Thyroid gland (tissue), 4 donors: ENCODE data around the gene DVL1. TPM values are rescaled to one million over a fixed set of nuclear protein-coding genes. Genes with fewer than 3 reads are reported as not detected.
A peak's percentile ranks its signal among the peaks of the same experiment; 100 is the strongest.

Source experiments
- DNase-seq, 2 donors: peaks; one replicate each; pipeline ENCODE4 v3.0.0-alpha.2; 2019
- H3K27ac ChIP-seq, 3 donors: fragments of 200-600 bp; sonication (generic); 1 replicate in 2 of 3; 2 replicates in 1 of 3; pipeline ENCODE4 v1.5.1; 2016 to 2019; ENCODE audit warnings: mild to moderate bottlenecking in 1 of 3, moderate library complexity in 1 of 3
- H3K27me3 ChIP-seq: fragments of 200-600 bp; sonication (generic); one replicate; pipeline ENCODE4 v1.5.1; 2019
- H3K36me3 ChIP-seq, 2 donors: fragments of 200-600 bp; sonication (generic); one replicate each; pipeline ENCODE4 v1.5.1; 2016 to 2019
- H3K4me1 ChIP-seq, 2 donors: fragments of 200-600 bp; sonication (generic); one replicate each; pipeline ENCODE4 v1.5.1; 2017 to 2019
- H3K4me3 ChIP-seq, 3 donors: fragments of 200-600 bp; sonication (generic); replicated peaks in 1 of 3; 1 replicate in 2 of 3; 2 replicates in 1 of 3; pipeline ENCODE4 v1.5.1; 2016; ENCODE audit warnings: mild to moderate bottlenecking in 1 of 3
- H3K9me3 ChIP-seq: fragments of 200-600 bp; sonication (generic); one replicate; pipeline ENCODE4 v1.5.1; 2017
- POLR2A ChIP-seq, 2 donors: fragments of 450-650 bp; IDR thresholded peaks; one replicate each; pipeline ENCODE4 v1.6.1; 2017; ENCODE audit warnings: antibody characterized with exemption in 2 of 2, mild to moderate bottlenecking in 2 of 2, moderate library complexity in 1 of 2
- WGBS, 2 donors: methylation state at CpG; one replicate each; pipeline ENCODE4 v1.1.5; 2017; 5-methylcytosine and 5-hydroxymethylcytosine counted together
- intact Hi-C: fragments of 100-400 bp; cut with DNase I; formaldehyde crosslinking; loops from one replicate; pipeline ENCODE4 v1.15.1; 2023
- total RNA-seq, 4 donors: library from RNA; depleted of rRNA; stranded (reverse); fragments of >200 nt; gene quantifications; one replicate each; pipeline ENCODE4 v1.2.3, GENCODE V29; 2016
- TF ChIP-seq, protein P1 (sequence below), 6 experiments: fragments of 200-600 bp in 3 of 6; fragments of 450-650 bp in 3 of 6; sonication (generic) in 3 of 6; IDR thresholded peaks; one replicate each; pipeline ENCODE4 v1.5.1; 2016 to 2019; ENCODE audit warnings: antibody characterized with exemption in 6 of 6, mild to moderate bottlenecking in 2 of 6, inconsistent platforms in 1 of 6, moderate library complexity in 1 of 6

The DVL1 gene
- total RNA-seq, 4 donors from 2014 or later, result 46.6 to 79.4 (median 61.7) TPM

DNA sequence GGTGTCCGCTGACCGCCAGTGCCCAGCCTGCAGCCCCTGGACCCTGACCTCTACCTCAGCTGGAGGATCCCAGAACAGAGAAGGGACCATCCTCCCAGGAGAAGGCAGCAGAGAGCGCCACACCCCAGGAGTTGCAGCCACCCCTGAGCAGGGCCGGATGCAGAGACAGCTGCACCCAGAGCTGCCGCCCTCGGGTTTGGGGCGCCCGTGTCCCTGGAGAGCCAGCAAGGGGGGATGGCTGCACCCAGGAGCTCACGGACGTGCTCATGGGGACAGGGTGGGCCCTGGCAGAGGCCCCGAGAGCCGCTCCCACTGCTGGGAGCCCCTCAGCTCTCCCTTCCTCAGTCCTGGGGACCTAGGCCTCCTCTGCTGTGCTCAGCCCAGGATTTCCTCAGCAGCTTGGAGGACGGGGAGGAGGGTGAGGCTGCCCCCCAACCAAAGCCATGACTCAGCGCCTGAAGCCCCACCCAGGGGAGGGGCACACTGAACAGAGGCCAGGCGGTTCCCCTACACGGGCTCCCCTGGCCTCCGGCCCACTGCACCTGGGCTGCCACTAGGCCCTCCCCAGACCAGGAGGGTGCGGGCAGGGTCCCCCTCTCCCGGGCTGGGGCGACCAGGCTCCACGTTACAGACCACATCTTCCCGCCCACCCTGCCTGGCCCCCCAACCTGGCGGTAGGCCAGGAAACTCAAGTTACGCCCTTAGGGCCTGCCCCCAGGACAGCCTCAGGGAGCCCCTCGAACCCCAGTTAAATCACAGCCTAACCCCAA is 43.7 kb downstream of the DVL1 start:
- Histone ChIP-seq H3K9me3 (no peaks in the 10 kb centered on the region), H3K27me3 (no peaks in the 10 kb centered on the region), H3K4me3 (no peak overlapping the region), H3K27ac (peak overlapping the region in 2 of 3 donors; percentile 27 to 53), H3K36me3 (no peaks in the 10 kb centered on the region), H3K4me1 (peaks cover 32 to 39% of the 10 kb centered on the region in 2 donors)
- TF ChIP-seq POLR2A (IDR thresholded peaks at IDR 0.05), result no peak
- TF ChIP-seq, protein P1, sequence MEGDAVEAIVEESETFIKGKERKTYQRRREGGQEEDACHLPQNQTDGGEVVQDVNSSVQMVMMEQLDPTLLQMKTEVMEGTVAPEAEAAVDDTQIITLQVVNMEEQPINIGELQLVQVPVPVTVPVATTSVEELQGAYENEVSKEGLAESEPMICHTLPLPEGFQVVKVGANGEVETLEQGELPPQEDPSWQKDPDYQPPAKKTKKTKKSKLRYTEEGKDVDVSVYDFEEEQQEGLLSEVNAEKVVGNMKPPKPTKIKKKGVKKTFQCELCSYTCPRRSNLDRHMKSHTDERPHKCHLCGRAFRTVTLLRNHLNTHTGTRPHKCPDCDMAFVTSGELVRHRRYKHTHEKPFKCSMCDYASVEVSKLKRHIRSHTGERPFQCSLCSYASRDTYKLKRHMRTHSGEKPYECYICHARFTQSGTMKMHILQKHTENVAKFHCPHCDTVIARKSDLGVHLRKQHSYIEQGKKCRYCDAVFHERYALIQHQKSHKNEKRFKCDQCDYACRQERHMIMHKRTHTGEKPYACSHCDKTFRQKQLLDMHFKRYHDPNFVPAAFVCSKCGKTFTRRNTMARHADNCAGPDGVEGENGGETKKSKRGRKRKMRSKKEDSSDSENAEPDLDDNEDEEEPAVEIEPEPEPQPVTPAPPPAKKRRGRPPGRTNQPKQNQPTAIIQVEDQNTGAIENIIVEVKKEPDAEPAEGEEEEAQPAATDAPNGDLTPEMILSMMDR (IDR thresholded peaks at IDR 0.05), result no peak
- peak; percentile 54 to 62 for DNase-seq
- WGBS, 2 donors, result 33 to 44% methylated on average over 9 to 11 of the region's 25 CpGs
- intact Hi-C loops, result no loop called here

DNA sequence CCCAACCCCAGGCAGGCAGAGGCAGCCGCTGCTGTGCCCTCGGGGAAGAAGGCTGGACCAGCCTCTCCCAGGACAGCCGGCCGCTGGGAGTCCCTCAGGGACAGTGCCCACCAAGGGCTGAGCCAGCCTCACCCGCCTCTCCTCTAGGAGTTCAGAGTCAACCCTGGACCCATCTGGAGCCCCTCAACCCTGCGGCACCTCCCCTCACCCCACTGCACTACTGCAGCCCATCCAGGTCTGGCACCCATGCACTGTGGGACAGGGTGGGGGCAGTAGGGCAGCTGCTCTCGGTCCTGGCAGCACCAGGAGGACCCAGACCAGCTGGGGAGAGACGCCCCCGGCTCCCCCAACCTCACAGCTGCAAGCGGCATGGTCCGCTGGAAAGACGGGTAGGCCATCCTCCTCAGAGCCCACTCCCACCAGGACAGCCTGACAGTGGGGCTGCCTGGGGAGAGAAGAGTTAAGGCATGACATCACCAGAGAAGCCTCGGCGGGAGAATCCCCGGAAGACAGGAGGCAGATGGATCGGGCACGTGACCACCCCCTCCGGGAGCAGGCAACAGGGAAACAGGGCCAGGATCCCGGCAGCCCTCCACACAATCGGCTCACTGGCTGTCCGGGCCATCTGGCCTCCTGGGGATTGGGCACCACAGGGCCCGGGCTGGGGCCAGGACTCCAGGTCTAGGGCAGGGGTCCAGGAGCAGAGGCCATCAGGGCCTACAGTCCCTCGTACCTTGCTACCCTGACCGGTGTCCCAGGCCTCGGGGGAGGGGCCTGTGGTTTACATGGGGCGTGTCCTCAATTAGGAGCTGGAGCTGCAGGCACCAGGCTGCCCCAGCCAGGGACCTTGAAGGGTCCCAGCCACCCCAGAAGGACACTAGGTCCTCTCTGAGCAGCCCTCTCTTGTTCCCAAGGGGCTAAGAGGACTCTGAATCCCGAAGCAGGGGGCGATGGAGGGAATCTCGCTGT is 44.6 kb downstream of the DVL1 start:
- TF ChIP-seq, protein P1 (IDR thresholded peaks at IDR 0.05), result no peak
- TF ChIP-seq POLR2A (IDR thresholded peaks at IDR 0.05), result no peak
- peak; percentile 26 to 31 for DNase-seq
- no peaks in the 10 kb centered on the region for H3K9me3 ChIP-seq
- intact Hi-C loops, result no loop called here
- no peak overlapping the region for H3K4me3 ChIP-seq
- no peaks in the 10 kb centered on the region for H3K36me3 ChIP-seq
- peaks cover 32 to 37% of the 10 kb centered on the region in 2 donors for H3K4me1 ChIP-seq
- no peaks in the 10 kb centered on the region for H3K27me3 ChIP-seq
- H3K27ac ChIP-seq, result peak overlapping the region in 2 of 3 donors; percentile 27 to 53
- WGBS, 2 donors, result 57 to 58% methylated on average over 8 to 21 of the region's 29 CpGs

DNA sequence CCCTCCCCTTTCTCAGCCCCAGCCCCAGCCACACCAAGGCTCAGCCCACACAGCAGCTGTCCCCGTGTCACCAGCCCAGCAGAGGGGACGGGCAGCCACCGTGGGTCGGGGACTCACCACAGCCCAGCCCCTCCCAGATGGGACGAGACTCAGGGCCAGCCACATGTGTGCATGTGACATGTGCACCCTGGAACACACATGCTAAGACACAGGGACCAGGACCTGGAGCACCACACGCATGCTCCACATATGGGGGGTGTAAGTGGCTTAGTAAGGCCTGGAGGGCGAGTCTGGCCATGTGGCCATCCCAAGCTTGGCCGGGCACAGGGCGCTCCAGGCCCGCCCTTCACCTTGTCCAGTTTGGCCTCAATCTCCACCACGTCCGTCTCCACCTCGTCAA is 45.5 kb downstream of the DVL1 start:
- WGBS, 2 donors, result 83% methylated on average over 10 of the region's 13 CpGs; no CpG with 5 or more reads in 1 of the 2 donors
- TF ChIP-seq, protein P1 (IDR thresholded peaks at IDR 0.05), result no peak
- TF ChIP-seq POLR2A (IDR thresholded peaks at IDR 0.05), result no peak
- H3K9me3 ChIP-seq, result no peaks in the 10 kb centered on the region
- H3K27ac ChIP-seq, result no peak overlapping the region
- intact Hi-C loops, result no loop called here
- H3K4me1 ChIP-seq, result peaks cover 24 to 30% of the 10 kb centered on the region in 2 donors
- no peaks in the 10 kb centered on the region for H3K27me3 ChIP-seq
- no peaks in the 10 kb centered on the region for H3K36me3 ChIP-seq
- DNase-seq, result no peak
- no peak overlapping the region for H3K4me3 ChIP-seq

DNA sequence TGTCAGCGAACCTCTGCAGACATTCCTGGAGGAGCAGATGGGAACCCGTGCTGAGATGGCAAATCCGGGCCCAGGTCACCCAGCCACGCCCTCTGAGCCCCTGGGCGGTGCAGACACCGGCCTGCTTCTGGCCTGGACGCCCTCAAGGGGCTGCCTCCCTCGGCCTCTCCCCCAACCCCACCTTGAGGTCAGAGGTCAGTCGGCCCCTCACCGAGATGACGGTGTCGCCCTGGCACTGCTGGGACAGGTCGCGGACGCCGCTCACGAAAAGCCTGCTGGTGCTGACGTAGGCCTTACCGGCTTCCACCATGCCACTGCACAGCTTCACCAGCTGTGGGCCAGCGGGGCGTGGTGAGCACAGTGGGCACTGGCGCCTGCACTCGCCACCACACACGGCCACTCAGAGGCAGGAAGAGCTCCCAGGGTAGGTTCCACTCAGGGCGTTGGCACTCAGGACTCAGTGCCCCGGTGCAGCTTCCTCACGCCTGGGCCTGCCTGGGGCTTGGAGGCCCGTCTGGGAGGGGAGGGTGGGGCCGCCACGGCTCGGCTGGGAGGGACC is 46.2 kb downstream of the DVL1 start:
- WGBS, 2 donors, result 95% methylated on average over 9 to 15 of the region's 31 CpGs
- no peaks in the 10 kb centered on the region for H3K9me3 ChIP-seq
- intact Hi-C loops, result no loop called here
- H3K4me1 ChIP-seq, result peaks cover 24 to 30% of the 10 kb centered on the region in 2 donors
- H3K4me3 ChIP-seq, result no peak overlapping the region
- H3K36me3 ChIP-seq, result no peaks in the 10 kb centered on the region
- H3K27me3 ChIP-seq, result no peaks in the 10 kb centered on the region
- DNase-seq, result no peak
- no peak overlapping the region for H3K27ac ChIP-seq
- TF ChIP-seq POLR2A (IDR thresholded peaks at IDR 0.05), result no peak
- TF ChIP-seq, protein P1 (IDR thresholded peaks at IDR 0.05), result no peak
